ENCODE measurements around the gene EXOC7.

DNA sequence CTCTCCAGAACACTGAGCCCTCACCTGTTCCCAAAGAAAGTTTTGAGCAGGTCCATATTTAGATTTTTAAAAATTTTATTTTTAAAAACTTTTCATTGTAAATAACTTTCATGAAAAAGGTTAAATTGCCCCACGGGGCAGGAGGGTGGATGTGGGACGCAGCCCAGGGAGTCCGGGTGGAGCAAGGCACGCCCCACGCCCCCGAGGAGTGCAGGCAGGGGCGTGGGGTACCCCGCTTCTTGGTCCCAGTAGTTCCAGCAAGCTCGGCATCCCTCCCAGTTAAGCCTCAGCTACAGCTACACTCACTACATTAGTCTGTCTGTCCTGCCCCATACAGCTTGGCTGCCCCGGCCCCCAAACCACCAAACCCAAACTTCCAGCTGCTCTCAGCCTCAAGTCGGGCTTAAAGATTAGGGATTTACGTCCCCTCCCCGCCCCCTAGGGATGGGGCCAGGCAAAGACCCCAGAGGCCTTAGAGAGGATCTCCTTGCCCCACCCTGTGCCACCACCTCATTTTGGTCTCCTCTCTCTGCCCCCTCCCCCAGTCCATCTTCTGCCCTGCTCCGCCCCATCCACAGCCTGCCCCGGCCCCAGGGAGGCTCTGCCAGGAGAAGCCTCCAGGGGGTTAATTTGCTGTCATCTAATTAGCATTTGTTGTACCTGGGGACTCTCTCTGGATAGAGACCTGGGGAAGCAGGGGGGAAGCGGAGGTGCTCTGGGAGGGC is 32.9 kb upstream of the EXOC7 start:
- TF ChIP-seq, protein P1, sequence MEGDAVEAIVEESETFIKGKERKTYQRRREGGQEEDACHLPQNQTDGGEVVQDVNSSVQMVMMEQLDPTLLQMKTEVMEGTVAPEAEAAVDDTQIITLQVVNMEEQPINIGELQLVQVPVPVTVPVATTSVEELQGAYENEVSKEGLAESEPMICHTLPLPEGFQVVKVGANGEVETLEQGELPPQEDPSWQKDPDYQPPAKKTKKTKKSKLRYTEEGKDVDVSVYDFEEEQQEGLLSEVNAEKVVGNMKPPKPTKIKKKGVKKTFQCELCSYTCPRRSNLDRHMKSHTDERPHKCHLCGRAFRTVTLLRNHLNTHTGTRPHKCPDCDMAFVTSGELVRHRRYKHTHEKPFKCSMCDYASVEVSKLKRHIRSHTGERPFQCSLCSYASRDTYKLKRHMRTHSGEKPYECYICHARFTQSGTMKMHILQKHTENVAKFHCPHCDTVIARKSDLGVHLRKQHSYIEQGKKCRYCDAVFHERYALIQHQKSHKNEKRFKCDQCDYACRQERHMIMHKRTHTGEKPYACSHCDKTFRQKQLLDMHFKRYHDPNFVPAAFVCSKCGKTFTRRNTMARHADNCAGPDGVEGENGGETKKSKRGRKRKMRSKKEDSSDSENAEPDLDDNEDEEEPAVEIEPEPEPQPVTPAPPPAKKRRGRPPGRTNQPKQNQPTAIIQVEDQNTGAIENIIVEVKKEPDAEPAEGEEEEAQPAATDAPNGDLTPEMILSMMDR (conservative IDR thresholded peaks at IDR 0.05 in 1 of 2, IDR thresholded peaks at IDR 0.05 in 1 of 2; ENCODE audit: low read depth in 1 of 2, low read length in 2 of 2): no peak
- no peak for TF ChIP-seq EZH2 (IDR thresholded peaks at IDR 0.05; ENCODE audit: low read length, missing control alignments)

Measured in fibroblast of lung (primary cell).